Measurements from ENCODE around the gene CDKN2A. TPM values are rescaled to one million over a fixed set of nuclear protein-coding genes. Genes with fewer than 3 reads are reported as not detected.

Gene CDKN2A
- total and polyA plus RNA-seq, 2 donors (not counting 1 experiment from before 2014, with no cell fraction given) = 6.4 to 11.7 TPM

DNA sequence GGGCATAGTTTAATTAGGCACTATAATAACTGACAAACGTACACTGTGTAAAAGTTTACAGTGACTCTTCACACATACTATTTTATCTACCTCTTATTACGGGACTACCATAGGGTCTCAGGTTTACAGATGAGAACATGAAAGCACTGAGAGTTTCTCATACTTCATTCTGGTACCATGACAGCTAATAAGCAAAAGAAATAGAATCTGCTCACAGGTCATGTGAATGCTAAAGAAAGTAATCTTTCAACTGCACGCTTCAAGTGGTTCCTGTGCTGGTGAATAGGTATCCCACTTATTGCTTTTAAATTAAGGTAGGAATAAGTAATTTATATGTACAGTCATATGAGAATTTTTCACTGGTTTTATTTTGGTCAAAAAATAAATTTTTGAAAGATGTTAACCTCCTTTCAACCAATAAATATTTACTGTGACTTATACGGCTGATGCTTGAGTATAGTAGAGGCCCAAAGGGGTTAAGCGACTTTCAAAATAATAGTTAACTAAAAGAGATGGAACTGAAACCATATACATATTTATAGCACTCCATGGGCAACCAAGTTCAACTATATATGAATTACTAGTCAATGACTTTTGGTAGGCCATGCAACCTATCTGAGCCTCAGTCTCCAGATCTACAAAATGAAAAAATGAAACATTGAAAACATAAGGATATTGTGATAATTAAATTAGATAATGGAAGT, 8.1 kb downstream of the CDKN2A start:
- intact Hi-C loops (cut with micrococcal nuclease) = loop anchor here (1.0 kb wide), 1 partner anchor 8 kb away; no protein-coding TSS in a partner anchor
- H3K27ac ChIP-seq (ENCODE audit: low read length in 2 of 2) = no peak overlapping the region
- DNase-seq (no peak), ATAC-seq (ENCODE audit: low read depth) (no peak)
- H3K79me2 ChIP-seq (ENCODE audit: control insufficient read depth, insufficient read depth, low read length) = no peaks in the 10 kb centered on the region
- H2AFZ ChIP-seq (ENCODE audit: insufficient read depth, low read depth, low read length, poor library complexity, severe bottlenecking) = no peak overlapping the region
- peaks cover 3 to 66% (median 25%) of the 10 kb centered on the region in 4 experiments for H3K27me3 ChIP-seq (replicated peaks in 1 of 4; ENCODE audit: control extremely low read depth in 1 of 4, control insufficient read depth in 3 of 4, insufficient read depth in 4 of 4, low read length in 3 of 4)
- CTCF ChIA-PET = interaction anchor here (1.3 to 2.0 kb wide), 4 partner anchors 9 to 23 kb away, joined by 4 to 12 read pairs (median 5); partner anchors contain the start of genes CDKN2A, CDKN2B and CDKN2B-AS1
- peaks cover 0 to 11% (median 5%) of the 10 kb centered on the region in 3 donors for H3K9me3 ChIP-seq (ENCODE audit: control extremely low read depth in 1 of 3, control insufficient read depth in 2 of 3, insufficient read depth in 1 of 3, low read length in 2 of 3)
- H3K4me3 Mint-ChIP-seq = no peak overlapping the region
- TF ChIP-seq CTCF (IDR thresholded peaks at IDR 0.05) (no peak), EZH2 (IDR thresholded peaks at IDR 0.05; ENCODE audit: borderline replicate concordance, insufficient read depth, low read depth, low read length, poor library complexity, severe bottlenecking) (no peak)
- peaks cover 9% of the 10 kb centered on the region for H3K4me1 Mint-ChIP-seq
- no peak overlapping the region for H3K27ac Mint-ChIP-seq
- H3K27me3 Mint-ChIP-seq = peaks cover 52% of the 10 kb centered on the region
- no peak overlapping the region for H3K4me2 ChIP-seq (replicated peaks; ENCODE audit: low read depth, low read length, poor library complexity, severe bottlenecking)
- POLR2A ChIA-PET = no interaction called here
- 80% methylated on average over 1 of the region's 5 CpGs for WGBS (ENCODE audit: insufficient coverage)
- no peak overlapping the region for H3K9ac ChIP-seq (ENCODE audit: low read length)
- H3K36me3 ChIP-seq (replicated peaks in 1 of 2; ENCODE audit: control extremely low read depth in 1 of 2, control insufficient read depth in 1 of 2, extremely low read depth in 1 of 2, insufficient read depth in 2 of 2, low read length in 1 of 2) = no peaks in the 10 kb centered on the region
- peaks cover 0 to 16% of the 10 kb centered on the region in 2 donors for H3K4me1 ChIP-seq (ENCODE audit: control insufficient read depth in 2 of 2, insufficient read depth in 2 of 2, low read length in 2 of 2)
- H3K4me3 ChIP-seq (ENCODE audit: control extremely low read depth in 1 of 5, extremely low read depth in 1 of 5, insufficient read depth in 1 of 5, low read depth in 2 of 5, low read length in 4 of 5) = no peak overlapping the region
- no peaks in the 10 kb centered on the region for H3K9me3 Mint-ChIP-seq (ENCODE audit: insufficient read depth)
- H4K20me1 ChIP-seq (ENCODE audit: control insufficient read depth, insufficient read depth, low read length, poor library complexity, severe bottlenecking) = peaks cover 11% of the 10 kb centered on the region

DNA sequence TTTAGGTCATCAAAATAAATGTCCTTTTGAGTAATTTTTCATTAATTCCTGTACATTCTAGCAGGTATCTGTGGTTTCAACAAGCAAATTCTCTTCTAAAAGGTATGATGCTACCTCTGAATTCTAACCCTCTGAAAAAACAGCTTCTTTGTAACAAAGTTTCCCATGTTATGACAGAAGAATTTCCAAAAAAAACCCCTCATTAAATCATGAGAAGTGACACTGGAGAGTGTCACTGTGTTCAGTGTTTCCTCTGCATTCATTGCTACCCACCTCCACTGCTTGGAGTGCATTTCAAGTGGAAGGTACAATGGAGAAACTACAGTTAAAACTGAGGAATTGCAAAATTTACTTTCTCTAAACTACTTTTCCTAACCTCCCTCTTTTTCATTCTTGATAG, 10.1 kb downstream of the CDKN2A start:
- no peak for DNase-seq
- Mint-ChIP-seq H3K4me3 (no peak overlapping the region), H3K27me3 (peaks cover 51% of the 10 kb centered on the region), H3K27ac (no peak overlapping the region), H3K9me3 (ENCODE audit: insufficient read depth) (no peaks in the 10 kb centered on the region), H3K4me1 (peaks cover 4% of the 10 kb centered on the region)
- H3K27me3 ChIP-seq (replicated peaks in 1 of 4; ENCODE audit: control extremely low read depth in 1 of 4, control insufficient read depth in 3 of 4, insufficient read depth in 4 of 4, low read length in 3 of 4) = peaks cover 5 to 57% (median 23%) of the 10 kb centered on the region in 4 experiments
- no peak overlapping the region for H3K27ac ChIP-seq (ENCODE audit: low read length in 2 of 2)
- no peak overlapping the region for H3K9ac ChIP-seq (ENCODE audit: low read length)
- H3K36me3 ChIP-seq (replicated peaks in 1 of 2; ENCODE audit: control extremely low read depth in 1 of 2, control insufficient read depth in 1 of 2, extremely low read depth in 1 of 2, insufficient read depth in 2 of 2, low read length in 1 of 2) = no peaks in the 10 kb centered on the region
- H3K79me2 ChIP-seq (ENCODE audit: control insufficient read depth, insufficient read depth, low read length) = no peaks in the 10 kb centered on the region
- TF ChIP-seq EZH2 (IDR thresholded peaks at IDR 0.05; ENCODE audit: borderline replicate concordance, insufficient read depth, low read depth, low read length, poor library complexity, severe bottlenecking) (no peak), CTCF (IDR thresholded peaks at IDR 0.05) (no peak)
- ATAC-seq (ENCODE audit: low read depth) = no peak
- H4K20me1 ChIP-seq (ENCODE audit: control insufficient read depth, insufficient read depth, low read length, poor library complexity, severe bottlenecking) = no peaks in the 10 kb centered on the region
- peaks cover 0 to 5% (median 0%) of the 10 kb centered on the region in 3 donors for H3K9me3 ChIP-seq (ENCODE audit: control extremely low read depth in 1 of 3, control insufficient read depth in 2 of 3, insufficient read depth in 1 of 3, low read length in 2 of 3)
- H3K4me3 ChIP-seq (ENCODE audit: control extremely low read depth in 1 of 5, extremely low read depth in 1 of 5, insufficient read depth in 1 of 5, low read depth in 2 of 5, low read length in 4 of 5) = no peak overlapping the region
- H3K4me2 ChIP-seq (replicated peaks; ENCODE audit: low read depth, low read length, poor library complexity, severe bottlenecking) = no peak overlapping the region
- H3K4me1 ChIP-seq (ENCODE audit: control insufficient read depth in 2 of 2, insufficient read depth in 2 of 2, low read length in 2 of 2) = peaks cover 0 to 7% of the 10 kb centered on the region in 2 donors
- intact Hi-C loops (cut with micrococcal nuclease) = no loop called here
- POLR2A ChIA-PET = no interaction called here
- H2AFZ ChIP-seq (ENCODE audit: insufficient read depth, low read depth, low read length, poor library complexity, severe bottlenecking) = no peak overlapping the region
- CTCF ChIA-PET = interaction anchor here (1.5 to 4.0 kb wide), 4 partner anchors 10 to 260 kb away, joined by 3 to 18 read pairs (median 5); partner anchors contain the start of genes CDKN2A, CDKN2B and CDKN2B-AS1
